Measurements from ENCODE around the gene PAH. TPM values are rescaled to one million over a fixed set of nuclear protein-coding genes. Genes with fewer than 3 reads are reported as not detected.

PAH gene
- total RNA-seq, 1 experiment from 2014 or later = 5.7 TPM

DNA sequence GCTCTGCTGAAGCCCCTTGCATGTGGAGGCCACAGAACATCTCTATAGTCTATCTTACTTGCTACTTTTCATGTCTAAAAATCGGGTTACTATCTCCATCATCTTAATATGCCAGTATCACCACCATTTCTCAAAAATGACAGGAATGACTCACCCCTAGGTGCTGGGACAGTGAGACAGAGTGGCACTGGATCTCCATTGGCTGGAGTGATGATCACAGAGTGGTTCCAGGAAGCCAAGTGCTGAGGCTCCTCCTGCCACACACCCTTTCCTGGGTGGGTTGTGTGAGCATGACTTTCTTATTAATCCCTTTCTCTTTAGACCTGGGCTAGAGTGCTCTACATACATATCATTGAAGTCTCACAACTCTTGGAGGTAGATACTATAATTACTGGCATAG is 37.1 kb upstream of the PAH start:
- no peaks in the 10 kb centered on the region for H3K9me3 Mint-ChIP-seq
- DNase-seq (ENCODE audit: low spot score) (no peak), ATAC-seq (no peak)
- TF ChIP-seq CBFB (CRISPR knock-in tag; IDR thresholded peaks at IDR 0.05; ENCODE audit: low read depth) = no peak
- TF ChIP-seq OVOL2 (CRISPR knock-in tag; IDR thresholded peaks at IDR 0.05; ENCODE audit: borderline replicate concordance) = no peak
- no peak for TF ChIP-seq ZNF396 (CRISPR knock-in tag; IDR thresholded peaks at IDR 0.05; ENCODE audit: borderline replicate concordance)
- no peak for TF ChIP-seq JUN (CRISPR knock-in tag; IDR thresholded peaks at IDR 0.05)
- TF ChIP-seq TEAD1 (CRISPR knock-in tag; IDR thresholded peaks at IDR 0.05) = no peak
- CTCF ChIA-PET = no interaction called here
- no peak overlapping the region for H3K4me3 Mint-ChIP-seq
- peaks cover 99% of the 10 kb centered on the region for H3K27me3 Mint-ChIP-seq (ENCODE audit: low read depth)
- POLR2A ChIA-PET = no interaction called here
- no peaks in the 10 kb centered on the region for H3K36me3 Mint-ChIP-seq
- no peak overlapping the region for H3K27ac Mint-ChIP-seq
- H3K4me1 Mint-ChIP-seq = peaks cover 51% of the 10 kb centered on the region

DNA sequence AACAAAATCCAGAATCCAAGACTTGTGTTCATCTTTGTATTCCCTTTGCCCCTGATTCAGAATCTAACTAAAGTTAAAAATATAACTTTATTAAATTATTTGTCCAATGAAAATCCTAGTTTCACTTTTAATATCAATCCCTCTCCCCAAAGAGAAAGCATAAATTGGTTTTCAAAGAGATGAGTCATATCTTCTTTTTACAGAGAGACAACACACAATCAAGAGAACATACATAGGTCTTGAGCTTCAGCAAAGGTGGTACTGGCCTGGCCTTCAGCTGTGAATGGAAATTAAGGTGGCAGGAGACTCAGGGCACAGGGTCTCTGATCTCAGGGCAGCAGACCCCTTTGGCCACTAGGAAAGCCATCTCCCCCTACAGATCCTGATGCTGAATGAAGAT is 36.2 kb upstream of the PAH start:
- POLR2A ChIA-PET = no interaction called here
- Mint-ChIP-seq H3K27me3 (ENCODE audit: low read depth) (peaks cover 99% of the 10 kb centered on the region), H3K4me1 (peaks cover 47% of the 10 kb centered on the region), H3K27ac (no peak overlapping the region), H3K9me3 (no peaks in the 10 kb centered on the region), H3K4me3 (no peak overlapping the region), H3K36me3 (no peaks in the 10 kb centered on the region)
- DNase-seq (ENCODE audit: low spot score) (no peak), ATAC-seq (no peak)
- CTCF ChIA-PET = no interaction called here
- TF ChIP-seq TCF7 (CRISPR knock-in tag; IDR thresholded peaks at IDR 0.05; ENCODE audit: low read depth) (no peak), NR3C1 (CRISPR knock-in tag; conservative IDR thresholded peaks at IDR 0.05; ENCODE audit: low read depth) (no peak), ARID4B (CRISPR knock-in tag; IDR thresholded peaks at IDR 0.05; ENCODE audit: borderline replicate concordance) (no peak), PRRX2 (CRISPR knock-in tag; IDR thresholded peaks at IDR 0.05) (no peak), NR1H2 (CRISPR knock-in tag; IDR thresholded peaks at IDR 0.05) (no peak), SP1 (CRISPR knock-in tag; conservative IDR thresholded peaks at IDR 0.05) (no peak), ATF1 (CRISPR knock-in tag; IDR thresholded peaks at IDR 0.05) (no peak), ZNF416 (CRISPR knock-in tag; IDR thresholded peaks at IDR 0.05) (no peak)
- TF ChIP-seq, protein P1, sequence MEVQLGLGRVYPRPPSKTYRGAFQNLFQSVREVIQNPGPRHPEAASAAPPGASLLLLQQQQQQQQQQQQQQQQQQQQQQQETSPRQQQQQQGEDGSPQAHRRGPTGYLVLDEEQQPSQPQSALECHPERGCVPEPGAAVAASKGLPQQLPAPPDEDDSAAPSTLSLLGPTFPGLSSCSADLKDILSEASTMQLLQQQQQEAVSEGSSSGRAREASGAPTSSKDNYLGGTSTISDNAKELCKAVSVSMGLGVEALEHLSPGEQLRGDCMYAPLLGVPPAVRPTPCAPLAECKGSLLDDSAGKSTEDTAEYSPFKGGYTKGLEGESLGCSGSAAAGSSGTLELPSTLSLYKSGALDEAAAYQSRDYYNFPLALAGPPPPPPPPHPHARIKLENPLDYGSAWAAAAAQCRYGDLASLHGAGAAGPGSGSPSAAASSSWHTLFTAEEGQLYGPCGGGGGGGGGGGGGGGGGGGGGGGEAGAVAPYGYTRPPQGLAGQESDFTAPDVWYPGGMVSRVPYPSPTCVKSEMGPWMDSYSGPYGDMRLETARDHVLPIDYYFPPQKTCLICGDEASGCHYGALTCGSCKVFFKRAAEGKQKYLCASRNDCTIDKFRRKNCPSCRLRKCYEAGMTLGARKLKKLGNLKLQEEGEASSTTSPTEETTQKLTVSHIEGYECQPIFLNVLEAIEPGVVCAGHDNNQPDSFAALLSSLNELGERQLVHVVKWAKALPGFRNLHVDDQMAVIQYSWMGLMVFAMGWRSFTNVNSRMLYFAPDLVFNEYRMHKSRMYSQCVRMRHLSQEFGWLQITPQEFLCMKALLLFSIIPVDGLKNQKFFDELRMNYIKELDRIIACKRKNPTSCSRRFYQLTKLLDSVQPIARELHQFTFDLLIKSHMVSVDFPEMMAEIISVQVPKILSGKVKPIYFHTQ (CRISPR knock-in tag; IDR thresholded peaks at IDR 0.05) = no peak

- CTCF ChIA-PET = no interaction called here
- DNase-seq (ENCODE audit: low spot score) = no peak
Observed at GRCh38 chr12:102951841-102952240, 34.8 kb upstream of the PAH start.

More at GRCh38 chr12:102951841-102952240, 34.8 kb upstream of the PAH start:
- Mint-ChIP-seq H3K27ac (no peak overlapping the region), H3K36me3 (no peaks in the 10 kb centered on the region), H3K4me1 (peaks cover 39% of the 10 kb centered on the region), H3K9me3 (no peaks in the 10 kb centered on the region), H3K4me3 (peak overlapping the region; percentile 36), H3K27me3 (ENCODE audit: low read depth) (peaks cover 99% of the 10 kb centered on the region)
- POLR2A ChIA-PET = no interaction called here
- no peak for ATAC-seq
- TF ChIP-seq ELF4 (CRISPR knock-in tag; IDR thresholded peaks at IDR 0.05; ENCODE audit: low read depth) = no peak
